Fibroblast of lung (primary cell): ENCODE data around the gene EPB42.

Source experiments
- CTCF ChIP-seq, 2 donors: IDR thresholded peaks in 1 of 2; conservative IDR thresholded peaks in 1 of 2; 1 replicate in 1 of 2; 2 replicates in 1 of 2; pipeline ENCODE4 v1.5.1; 2011 to 2012; ENCODE audit warnings: low read length in 2 of 2, control low read depth in 1 of 2, inconsistent platforms in 1 of 2, low read depth in 1 of 2, mild to moderate bottlenecking in 1 of 2
- EZH2 ChIP-seq: IDR thresholded peaks from 2 replicates; pipeline ENCODE4 v1.5.1; 2012; ENCODE audit warnings: low read length, control low read depth, mild to moderate bottlenecking; ENCODE audit errors: missing control alignments

DNA sequence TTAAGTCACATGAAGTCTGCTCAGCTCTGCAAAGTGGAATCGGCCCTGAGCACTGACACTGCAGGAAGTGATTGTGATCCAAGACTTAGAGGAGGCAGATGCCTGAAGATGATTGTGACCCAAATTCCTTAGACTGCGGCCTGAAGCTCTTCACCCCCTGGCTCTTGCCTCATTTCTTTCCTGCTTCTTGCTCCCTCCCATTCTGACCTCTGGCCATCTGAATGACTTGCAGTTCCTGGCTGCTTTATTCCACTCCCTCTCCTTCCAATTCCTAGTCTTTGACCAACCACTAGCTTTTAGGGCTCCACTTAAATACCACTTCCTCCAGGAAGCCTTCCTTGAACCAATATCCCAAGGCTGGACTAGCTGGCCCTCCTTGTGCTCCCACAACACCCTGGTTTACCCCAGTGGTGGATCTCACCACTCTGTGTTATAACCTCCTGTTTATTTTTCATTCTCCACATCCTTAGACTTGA lies 9.9 kb upstream of the EPB42 start:
- TF ChIP-seq CTCF (conservative IDR thresholded peaks at IDR 0.05 in 1 of 2, IDR thresholded peaks at IDR 0.05 in 1 of 2; ENCODE audit: low read depth in 1 of 2, low read length in 2 of 2) = no peak
- no peak for TF ChIP-seq EZH2
